Memory B cell (primary cell): Measurements from ENCODE around the gene LTBP3.

Experiments used
- ATAC-seq: fragments of 150-1000 bp; cut with Tn5 transposase; 2 replicates; pipeline ENCODE4 v1.10.0; 2021; ENCODE audit warnings: low read depth, mild to moderate bottlenecking, moderate library complexity
- DNase-seq, 2 donors: peaks; one replicate each; pipeline ENCODE4 v3.0.0; 2022; ENCODE audit warnings: low spot score in 2 of 2
- H3K27ac Mint-ChIP-seq: one replicate; pipeline ENCODE4 v1.8.0; 2022; ENCODE audit warnings: mild to moderate bottlenecking, moderate library complexity, mixed read lengths
- H3K27me3 Mint-ChIP-seq: one replicate; pipeline ENCODE4 v1.8.0; 2022; ENCODE audit warnings: mixed read lengths
- H3K36me3 Mint-ChIP-seq: one replicate; pipeline ENCODE4 v1.8.0; 2022; ENCODE audit warnings: mild to moderate bottlenecking, mixed read lengths
- H3K4me1 Mint-ChIP-seq: one replicate; pipeline ENCODE4 v1.8.0; 2022; ENCODE audit warnings: mixed read lengths
- H3K4me3 Mint-ChIP-seq: one replicate; pipeline ENCODE4 v1.8.0; 2022; ENCODE audit warnings: mild to moderate bottlenecking, moderate library complexity, mixed read lengths
- H3K9me3 Mint-ChIP-seq: one replicate; pipeline ENCODE4 v1.8.0; 2022; ENCODE audit warnings: mixed read lengths

Gene LTBP3

DNA sequence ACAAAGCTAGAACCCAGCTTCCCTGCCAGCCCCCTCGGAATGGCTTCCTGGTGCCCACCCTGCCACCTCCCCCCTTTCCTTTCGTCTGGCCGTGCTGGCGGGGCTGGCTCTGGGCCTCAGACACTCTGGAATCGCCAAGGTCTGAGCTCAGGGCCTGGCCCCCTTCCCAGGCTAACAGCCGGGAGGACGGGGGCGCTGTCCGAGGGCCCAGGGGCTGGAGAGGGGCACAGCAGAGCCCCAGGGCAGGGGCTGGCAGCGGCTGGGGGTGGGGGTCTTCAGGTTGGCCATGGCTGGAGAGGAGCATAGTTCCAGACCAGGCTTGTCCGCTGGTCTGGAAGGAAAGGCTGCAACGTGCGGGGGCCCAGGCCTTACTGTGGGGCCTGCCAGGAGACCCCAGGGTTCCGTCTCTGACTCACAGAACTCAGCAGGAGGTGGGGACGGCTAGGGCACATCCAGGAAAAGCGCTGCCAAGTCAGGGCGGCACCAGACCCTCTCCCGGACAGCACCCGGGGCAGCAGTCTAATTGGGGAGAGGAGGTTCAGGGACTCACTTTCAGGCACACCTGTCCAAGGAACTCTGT, 861 bp upstream of the LTBP3 start:
- ATAC-seq (no peak), DNase-seq (no peak)
- H3K4me3 Mint-ChIP-seq = peak overlapping the region; percentile 14
- H3K9me3 Mint-ChIP-seq = no peaks in the 10 kb centered on the region
- peaks cover 27% of the 10 kb centered on the region for H3K4me1 Mint-ChIP-seq
- H3K27me3 Mint-ChIP-seq = no peaks in the 10 kb centered on the region
- no peak overlapping the region for H3K27ac Mint-ChIP-seq
- no peaks in the 10 kb centered on the region for H3K36me3 Mint-ChIP-seq

DNA sequence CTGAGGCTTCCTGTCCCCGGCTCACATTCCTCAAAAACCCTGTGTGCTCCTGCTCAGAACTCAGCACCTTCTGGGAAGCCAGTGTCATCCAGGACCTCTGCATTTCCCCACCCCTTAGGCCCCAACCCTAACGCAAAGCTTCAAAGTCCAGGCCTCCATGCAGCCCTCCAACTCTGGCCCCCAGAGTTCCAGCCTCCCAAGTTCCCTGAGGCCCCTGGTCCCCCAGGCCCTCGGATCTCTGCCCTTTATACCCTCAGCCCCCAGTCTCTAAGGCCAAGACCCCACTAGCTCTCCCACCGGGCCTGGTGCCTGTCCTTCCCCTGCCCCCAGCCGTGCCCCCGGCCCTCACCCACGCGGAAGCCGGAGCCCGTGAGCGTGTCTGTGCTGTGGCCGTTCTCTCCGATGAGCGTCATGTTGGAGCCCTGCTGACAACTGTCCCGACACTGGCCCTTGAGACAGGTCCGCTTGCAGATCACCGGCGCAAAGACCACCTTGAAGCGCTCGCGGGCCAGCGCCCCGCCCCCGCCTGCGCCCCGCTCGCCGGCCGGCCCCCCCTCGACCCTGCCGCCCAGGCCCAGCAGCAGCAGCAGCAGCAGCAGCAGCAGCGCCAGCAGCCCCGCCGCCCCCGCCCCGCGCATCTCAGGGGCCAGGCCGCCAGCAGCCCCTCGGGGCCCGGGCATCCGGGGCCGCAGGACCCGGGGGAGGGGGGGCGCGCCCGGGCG, 718 bp downstream of the LTBP3 start:
- Mint-ChIP-seq H3K27ac (peak overlapping the region; percentile 70), H3K27me3 (no peaks in the 10 kb centered on the region), H3K9me3 (no peaks in the 10 kb centered on the region), H3K4me3 (peak overlapping the region; percentile 74), H3K36me3 (no peaks in the 10 kb centered on the region), H3K4me1 (peaks cover 32% of the 10 kb centered on the region)
- no peak for DNase-seq
- no peak for ATAC-seq

DNA sequence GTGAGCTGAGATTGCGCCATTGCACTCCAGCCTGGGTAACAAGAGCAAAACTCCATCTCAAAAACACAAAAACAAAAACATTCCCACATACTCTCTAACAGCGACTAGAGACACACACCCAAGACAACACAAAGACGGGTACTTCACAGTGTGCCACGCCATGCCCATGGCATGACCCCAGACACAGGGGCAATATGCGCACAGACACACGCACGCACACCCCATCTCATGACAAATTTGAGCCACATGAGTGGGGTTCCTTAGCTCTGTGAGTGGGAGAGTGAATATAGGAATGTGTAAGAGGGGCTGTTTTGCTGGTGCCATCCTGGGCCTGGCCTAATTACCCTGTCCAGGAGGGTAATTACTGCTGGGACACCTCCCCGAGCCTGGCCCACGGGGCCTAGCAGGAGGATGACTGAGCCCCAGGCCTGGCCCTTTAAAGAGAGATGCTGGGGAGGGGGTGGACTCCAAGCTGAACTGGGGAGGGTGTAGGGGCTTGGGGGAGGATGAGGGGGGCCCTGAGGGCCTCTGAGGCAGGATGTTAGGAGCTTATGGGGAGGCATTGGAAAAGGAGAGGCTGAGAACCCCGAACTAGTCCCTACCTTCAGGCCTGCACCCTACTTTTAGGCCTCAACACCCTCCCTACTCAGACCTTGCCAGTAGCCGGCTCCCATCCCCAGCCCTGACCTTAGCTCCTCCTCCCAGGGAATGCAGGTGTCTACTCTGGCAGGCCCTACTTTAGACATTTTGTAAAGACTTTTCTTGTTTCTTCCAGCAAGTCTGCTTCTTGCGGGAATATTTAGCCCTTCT, 1.5 kb downstream of the LTBP3 start:
- Mint-ChIP-seq H3K27ac (peak overlapping the region; percentile 70), H3K27me3 (no peaks in the 10 kb centered on the region)
- ATAC-seq = no peak

DNA sequence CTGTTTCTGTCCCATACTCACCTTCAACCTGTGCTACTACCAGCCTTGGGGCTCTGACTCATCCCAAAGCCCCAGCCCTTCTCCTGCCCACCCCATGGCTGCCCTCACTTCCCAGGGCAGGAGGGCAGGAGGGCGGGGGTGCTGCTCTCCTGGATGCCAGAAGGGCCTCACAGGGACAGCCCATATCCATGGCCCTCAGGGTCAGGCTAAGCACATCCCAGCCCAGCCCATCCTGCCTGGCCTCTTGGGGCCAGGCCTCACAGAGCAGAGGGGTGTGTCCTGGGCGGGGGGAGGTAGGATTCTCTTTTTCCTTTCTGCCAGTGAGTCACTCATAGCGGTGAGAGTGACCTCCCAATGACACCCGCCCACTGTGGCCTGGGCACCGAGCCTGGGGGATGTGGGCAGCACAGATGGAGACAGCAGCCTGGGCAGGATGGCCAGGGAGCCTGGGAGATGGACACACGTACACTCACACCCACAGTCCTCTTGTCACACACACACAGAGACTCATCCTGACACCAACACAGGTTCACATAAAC, 2.4 kb downstream of the LTBP3 start:
- Mint-ChIP-seq H3K27me3 (no peaks in the 10 kb centered on the region), H3K4me1 (peaks cover 43% of the 10 kb centered on the region), H3K4me3 (no peak overlapping the region), H3K36me3 (no peaks in the 10 kb centered on the region), H3K27ac (no peak overlapping the region), H3K9me3 (no peaks in the 10 kb centered on the region)
- ATAC-seq (no peak), DNase-seq (no peak)

More for the DNA sequence above, 1.5 kb downstream of the LTBP3 start:
- H3K4me3 Mint-ChIP-seq = peak overlapping the region; percentile 74
- H3K4me1 Mint-ChIP-seq = peaks cover 38% of the 10 kb centered on the region
- H3K36me3 Mint-ChIP-seq = no peaks in the 10 kb centered on the region
- no peak for DNase-seq
- H3K9me3 Mint-ChIP-seq = no peaks in the 10 kb centered on the region

DNA sequence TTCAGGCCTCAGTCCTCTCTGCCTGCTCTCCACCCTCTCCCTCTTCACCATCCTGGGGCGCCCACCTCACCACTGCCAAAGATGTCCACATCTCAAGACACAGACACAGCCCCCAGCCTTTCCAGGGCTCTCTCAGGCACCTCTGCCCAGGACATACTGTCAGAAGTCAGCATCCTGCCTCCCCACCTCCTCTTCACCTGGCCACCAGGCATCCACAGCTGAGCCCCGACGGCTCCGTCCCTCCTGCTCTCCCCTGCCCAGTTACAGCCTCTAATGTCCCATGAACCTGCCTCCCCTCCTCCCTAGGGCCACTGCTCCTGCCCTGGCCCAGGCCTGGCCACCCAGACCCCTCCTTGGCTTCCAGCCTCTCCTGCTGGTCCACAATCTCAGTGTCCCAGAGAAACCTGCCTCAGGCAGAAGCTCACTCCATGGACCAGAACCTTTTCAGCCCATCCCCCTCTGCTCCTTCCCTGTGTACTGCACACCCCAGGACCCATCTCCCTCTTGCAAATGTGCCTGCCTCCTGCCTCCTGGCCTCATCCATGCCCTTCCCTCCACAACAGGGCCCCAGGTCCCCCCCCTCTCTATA, 3.2 kb downstream of the LTBP3 start:
- no peak for ATAC-seq
- Mint-ChIP-seq H3K4me1 (peaks cover 38% of the 10 kb centered on the region), H3K27me3 (no peaks in the 10 kb centered on the region), H3K27ac (peak overlapping the region; percentile 28), H3K36me3 (no peaks in the 10 kb centered on the region), H3K9me3 (no peaks in the 10 kb centered on the region), H3K4me3 (no peak overlapping the region)
- DNase-seq = no peak

DNA sequence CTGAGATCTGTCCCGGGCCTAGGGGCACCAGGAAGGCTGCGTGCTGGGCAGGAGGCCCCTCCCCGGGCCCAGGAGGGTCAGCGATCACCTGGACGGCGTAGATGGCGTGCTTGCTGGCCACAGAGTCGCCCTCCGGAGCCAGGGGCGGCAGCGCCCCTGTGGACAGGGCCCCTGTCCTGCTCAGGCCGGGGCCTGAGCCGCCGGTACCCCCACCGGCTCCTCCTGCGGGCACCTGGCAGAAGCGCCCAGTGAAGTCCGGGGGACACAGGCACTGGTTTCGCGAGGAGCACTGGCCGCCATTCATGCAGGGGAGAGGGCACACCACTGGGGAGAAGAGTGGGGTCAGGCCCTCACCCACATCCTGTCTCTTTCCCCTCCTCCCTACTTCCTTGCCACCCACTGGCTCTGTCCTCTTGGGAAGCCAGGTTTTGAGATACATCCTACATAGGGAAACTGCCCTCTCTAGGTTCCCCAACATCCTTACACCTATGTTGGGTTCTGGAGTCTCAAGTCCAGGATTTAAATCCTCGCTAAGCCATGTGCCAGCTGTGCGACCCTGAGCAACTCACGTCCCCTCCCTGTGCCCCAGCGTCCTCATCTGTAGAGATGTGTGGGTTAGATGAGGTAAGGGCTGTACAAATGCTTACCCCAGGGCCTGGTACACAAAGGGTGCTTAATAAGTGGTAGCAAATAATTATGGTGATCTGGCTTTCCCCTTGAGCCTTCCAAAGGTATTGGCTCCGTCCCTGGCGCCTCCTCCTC, 3.9 kb downstream of the LTBP3 start:
- Mint-ChIP-seq H3K9me3 (no peaks in the 10 kb centered on the region), H3K36me3 (no peaks in the 10 kb centered on the region), H3K4me1 (peaks cover 38% of the 10 kb centered on the region), H3K4me3 (no peak overlapping the region), H3K27me3 (no peaks in the 10 kb centered on the region), H3K27ac (peak overlapping the region; percentile 28)
- DNase-seq (no peak), ATAC-seq (no peak)

DNA sequence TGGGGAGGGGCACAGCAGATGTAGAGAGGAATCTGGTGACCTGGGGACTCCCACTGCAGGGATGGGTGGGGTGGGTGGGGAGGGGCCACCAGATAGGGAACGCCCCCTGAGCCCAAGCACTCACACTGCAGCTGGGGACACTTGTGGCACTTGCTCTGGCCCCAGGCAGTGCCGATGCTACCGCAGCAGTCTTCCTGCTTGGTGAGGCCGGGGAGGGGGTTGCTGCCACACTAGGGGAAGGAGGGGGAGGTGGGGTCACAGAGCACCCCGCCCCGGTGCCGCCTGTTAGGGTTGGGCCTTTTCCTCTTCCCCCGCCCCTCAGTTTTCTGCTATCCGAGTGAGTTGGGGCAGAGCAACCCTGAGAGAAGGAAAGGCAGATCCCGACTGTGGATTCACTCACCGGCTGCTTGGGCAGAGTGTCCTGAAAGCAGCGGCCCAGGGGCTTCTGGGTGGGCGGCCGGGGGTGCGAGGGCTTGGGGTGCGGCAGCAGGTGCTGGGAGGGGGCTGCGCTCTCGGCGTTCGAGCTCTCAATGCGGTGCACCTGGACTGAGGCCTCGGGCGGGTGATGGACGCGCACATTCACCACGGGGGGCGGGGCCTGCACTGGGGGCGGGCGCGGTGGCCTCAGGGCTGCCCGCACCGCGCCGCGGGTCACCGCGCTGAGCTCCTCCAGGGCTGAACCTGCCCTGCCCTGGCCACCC, 4.7 kb downstream of the LTBP3 start:
- H3K27ac Mint-ChIP-seq = no peak overlapping the region
- H3K4me3 Mint-ChIP-seq = no peak overlapping the region
- peaks cover 41% of the 10 kb centered on the region for H3K4me1 Mint-ChIP-seq
- no peaks in the 10 kb centered on the region for H3K36me3 Mint-ChIP-seq
- H3K27me3 Mint-ChIP-seq = no peaks in the 10 kb centered on the region
- no peaks in the 10 kb centered on the region for H3K9me3 Mint-ChIP-seq
- ATAC-seq (peak; percentile 46), DNase-seq (peak in 1 of 2 donors; percentile 48)

DNA sequence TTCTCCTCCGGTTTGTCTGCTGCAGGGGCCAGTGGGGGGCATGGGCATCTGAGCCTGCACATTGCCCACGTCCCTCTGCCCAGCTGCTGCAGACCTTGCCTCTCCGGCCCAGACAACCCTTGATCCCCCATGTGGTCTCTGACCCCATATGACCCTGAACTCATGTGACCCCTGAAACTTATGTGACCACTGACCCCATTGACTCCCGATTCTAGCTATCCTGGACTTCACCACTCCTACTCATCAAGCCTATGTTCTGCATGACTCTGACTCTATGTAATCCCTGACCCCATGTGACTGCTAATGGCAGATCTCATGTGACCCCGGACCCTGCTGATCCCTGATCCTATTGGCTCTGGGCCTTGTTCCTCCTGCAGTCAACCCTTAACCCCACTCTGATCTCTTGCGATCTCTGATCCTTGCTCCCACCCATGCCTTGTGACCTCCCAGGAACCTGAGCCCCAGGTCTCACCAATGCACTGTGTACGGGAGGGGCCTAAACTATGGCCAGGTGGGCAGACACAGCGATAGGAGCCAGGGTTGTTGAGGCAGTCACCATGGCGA, 5.7 kb downstream of the LTBP3 start:
- H3K4me1 Mint-ChIP-seq = peaks cover 48% of the 10 kb centered on the region
- H3K9me3 Mint-ChIP-seq = no peaks in the 10 kb centered on the region
- no peak for ATAC-seq
- H3K4me3 Mint-ChIP-seq = no peak overlapping the region
- no peak overlapping the region for H3K27ac Mint-ChIP-seq
- DNase-seq = no peak
- no peaks in the 10 kb centered on the region for H3K36me3 Mint-ChIP-seq
- H3K27me3 Mint-ChIP-seq = no peaks in the 10 kb centered on the region

DNA sequence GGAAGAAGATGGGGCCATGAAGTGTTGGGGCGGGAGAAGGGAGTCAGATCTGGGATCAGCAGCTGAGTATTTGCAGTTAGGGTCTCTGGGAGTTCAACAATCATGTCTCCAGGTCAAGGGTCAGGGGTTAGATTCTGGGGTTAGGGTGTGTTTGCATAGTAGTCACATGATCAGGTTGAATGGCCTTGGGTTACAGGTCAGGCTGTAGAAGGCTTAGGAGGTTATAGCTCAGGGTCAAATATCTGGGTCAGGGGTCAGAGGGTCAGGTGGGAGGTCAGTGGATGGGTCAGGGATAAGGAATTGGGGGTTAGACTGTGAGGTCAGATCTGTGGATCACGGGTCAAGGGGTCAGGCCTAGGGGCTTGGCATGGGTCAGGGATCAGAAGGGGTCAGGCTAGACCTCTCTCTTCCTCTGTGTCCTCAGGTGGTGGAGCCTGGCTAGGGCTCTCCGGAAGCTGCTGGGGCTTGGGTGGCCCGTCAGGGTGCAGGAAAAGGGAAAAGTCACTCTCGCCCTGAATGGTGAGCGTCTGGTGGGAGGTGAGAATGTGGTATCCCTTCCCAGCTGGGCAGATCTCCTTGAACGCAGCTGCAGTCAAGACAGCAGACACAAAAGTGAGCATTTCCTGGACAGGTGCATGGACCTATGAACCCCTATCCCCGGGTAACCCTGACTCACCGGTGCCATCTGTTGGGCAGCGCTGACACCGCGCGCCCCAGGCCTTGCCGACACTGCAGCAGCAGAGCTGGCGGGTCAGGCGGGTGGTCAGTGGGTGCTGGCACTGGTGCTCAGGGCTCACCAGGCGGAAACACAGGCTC, 6.4 kb downstream of the LTBP3 start:
- ATAC-seq = peak; percentile 82
- DNase-seq = peak; percentile 68 to 82
- no peaks in the 10 kb centered on the region for H3K36me3 Mint-ChIP-seq

DNA sequence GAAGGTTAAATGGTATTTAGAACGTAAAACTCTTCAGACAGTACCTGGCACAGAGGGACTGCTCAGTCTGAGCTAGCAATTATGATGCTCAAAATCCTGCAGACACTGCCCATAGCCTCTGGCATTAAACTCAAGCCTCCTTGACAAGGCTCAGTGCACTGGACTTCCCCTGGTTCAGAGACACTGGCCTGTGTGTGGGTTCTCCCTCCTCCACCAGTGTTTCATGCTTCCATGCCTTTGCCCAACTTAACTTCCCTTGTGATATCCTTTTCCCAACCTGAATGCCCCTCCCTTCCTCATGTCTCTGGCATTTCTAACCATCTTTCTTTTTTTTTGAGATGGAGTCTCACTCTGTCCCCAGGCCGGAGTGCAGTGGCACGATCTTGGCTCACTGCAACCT, 9.1 kb downstream of the LTBP3 start:
- ATAC-seq (no peak), DNase-seq (no peak)
- no peak overlapping the region for H3K4me3 Mint-ChIP-seq
- H3K36me3 Mint-ChIP-seq = no peaks in the 10 kb centered on the region
- H3K9me3 Mint-ChIP-seq = no peaks in the 10 kb centered on the region
- H3K4me1 Mint-ChIP-seq = peaks cover 46% of the 10 kb centered on the region
- no peak overlapping the region for H3K27ac Mint-ChIP-seq
- no peaks in the 10 kb centered on the region for H3K27me3 Mint-ChIP-seq

More for the DNA sequence above, 6.4 kb downstream of the LTBP3 start:
- Mint-ChIP-seq H3K27me3 (no peaks in the 10 kb centered on the region), H3K4me3 (peak overlapping the region; percentile 37), H3K9me3 (no peaks in the 10 kb centered on the region), H3K4me1 (peaks cover 43% of the 10 kb centered on the region), H3K27ac (peak overlapping the region; percentile 74)

DNA sequence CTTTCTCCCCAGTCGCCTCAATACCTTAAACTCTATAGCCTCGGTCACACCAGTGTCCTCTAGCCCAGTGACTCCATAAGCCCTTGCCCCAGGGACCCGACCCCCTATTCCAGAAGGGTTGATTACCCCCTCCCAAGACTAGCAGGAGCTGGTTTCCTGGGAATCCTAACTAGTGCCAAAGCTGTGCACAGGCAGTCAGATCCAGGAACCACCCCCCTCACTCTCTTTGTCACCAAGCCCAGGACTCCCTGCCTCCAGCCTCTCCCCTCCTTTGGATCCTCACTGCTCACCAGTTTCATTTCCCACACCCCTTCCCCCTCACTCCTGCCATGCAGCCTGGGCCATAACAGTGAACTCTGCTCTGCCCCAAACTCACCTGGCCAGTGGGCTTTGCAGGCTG, 9.8 kb downstream of the LTBP3 start:
- Mint-ChIP-seq H3K27me3 (no peaks in the 10 kb centered on the region), H3K27ac (peak overlapping the region; percentile 82), H3K4me1 (peaks cover 46% of the 10 kb centered on the region), H3K9me3 (no peaks in the 10 kb centered on the region), H3K36me3 (no peaks in the 10 kb centered on the region), H3K4me3 (peak overlapping the region; percentile 55)
- DNase-seq (no peak), ATAC-seq (no peak)

DNA sequence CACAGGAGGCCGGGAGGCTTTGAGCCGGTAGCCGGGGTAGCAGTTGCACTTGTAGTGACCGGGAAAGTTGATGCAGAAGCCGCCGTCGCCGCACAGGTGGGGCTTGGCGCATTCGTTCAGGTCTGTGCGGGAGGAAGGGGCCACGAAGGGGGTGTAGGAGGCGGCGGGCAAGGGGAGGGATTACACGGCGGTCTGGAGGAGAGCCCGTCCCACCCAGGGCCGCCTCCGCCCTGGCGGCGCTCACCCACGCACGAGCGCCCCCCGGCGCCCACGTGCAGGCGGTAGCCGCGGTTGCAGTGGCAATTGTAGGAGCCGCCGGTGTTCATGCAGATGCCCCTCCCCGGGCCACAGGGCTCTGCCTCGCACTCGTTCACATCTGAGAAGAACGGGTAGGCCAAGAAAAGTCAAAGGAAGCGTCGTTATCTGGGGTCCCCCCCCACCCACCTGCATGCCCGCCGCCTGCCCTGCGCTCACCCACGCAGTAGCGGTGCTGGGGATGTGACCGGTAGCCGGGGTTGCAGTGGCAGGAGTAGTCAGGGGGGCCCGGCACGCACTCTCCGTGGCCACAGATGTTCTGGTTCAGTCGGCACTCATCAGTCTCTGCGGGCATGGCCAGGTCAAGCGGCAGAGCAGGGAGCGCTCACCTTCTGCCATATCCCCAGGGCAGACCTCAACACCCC, 10.6 kb downstream of the LTBP3 start:
- no peaks in the 10 kb centered on the region for H3K27me3 Mint-ChIP-seq
- H3K9me3 Mint-ChIP-seq = no peaks in the 10 kb centered on the region
- no peaks in the 10 kb centered on the region for H3K36me3 Mint-ChIP-seq
- no peak for DNase-seq
- H3K4me3 Mint-ChIP-seq = peak overlapping the region; percentile 84
- no peak overlapping the region for H3K27ac Mint-ChIP-seq
- no peak for ATAC-seq
- peaks cover 46% of the 10 kb centered on the region for H3K4me1 Mint-ChIP-seq
